IMR-90 (cell line): ENCODE measurements around the gene TLNRD1. TPM values are rescaled to one million over a fixed set of nuclear protein-coding genes. Genes with fewer than 3 reads are reported as not detected.

Experiments used
- ATAC-seq: fragments of 200-7000 bp; cut with Tn5 transposase; 2 replicates; pipeline ENCODE4 v1.9.1; 2020; ENCODE audit warnings: low read depth, mild to moderate bottlenecking, moderate library complexity
- BruUV-seq: library from RNA; stranded (reverse); fragments of 400-500 nt; replicated peaks from 2 replicates; lab custom pipeline; 2021; lab: Mats Ljungman, UMichigan
- CTCF ChIA-PET: fragments of 300-600 bp; formaldehyde crosslinking; extraction: SDS; loops from one replicate; lab custom pipeline; 2021; ENCODE audit warnings: antibody characterized with exemption; lab: Yijun Ruan, JAX
- POLR2A ChIA-PET: fragments of 300-600 bp; sonication (Branson Sonifier 250); formaldehyde crosslinking; loops from one replicate; lab custom pipeline; 2022; ENCODE audit warnings: antibody characterized with exemption; ENCODE audit not compliant: unreplicated experiment; lab: Charles Lee
- DNase-seq: peaks from one replicate; pipeline ENCODE4 v3.0.0; 2013
- H2AFZ ChIP-seq: replicated peaks from 2 replicates; pipeline ENCODE3; 2013; ENCODE audit warnings: low read length, mild to moderate bottlenecking; ENCODE audit not compliant: poor library complexity
- H2AK5ac ChIP-seq: 2 replicates; pipeline ENCODE4 v1.6.1; 2013; ENCODE audit warnings: low read depth, low read length, inconsistent platforms
- H2AK9ac ChIP-seq: replicated peaks from 2 replicates; pipeline ENCODE3; 2013; ENCODE audit warnings: mild to moderate bottlenecking, low read depth, low read length, moderate library complexity; ENCODE audit not compliant: poor library complexity
- H2BK120ac ChIP-seq: 2 replicates; pipeline ENCODE4 v1.6.1; 2013; ENCODE audit warnings: low read depth, low read length, inconsistent platforms
- H2BK15ac ChIP-seq: 3 replicates; pipeline ENCODE4 v1.6.1; 2013; ENCODE audit warnings: low read depth, low read length, inconsistent platforms
- H2BK20ac ChIP-seq: 2 replicates; pipeline ENCODE4 v1.6.1; 2013; ENCODE audit warnings: low read depth, mild to moderate bottlenecking, inconsistent platforms, low read length, moderate library complexity
- H2BK5ac ChIP-seq: 2 replicates; pipeline ENCODE4 v1.6.1; 2013; ENCODE audit warnings: mild to moderate bottlenecking, low read depth, low read length, inconsistent platforms; ENCODE audit not compliant: poor library complexity, severe bottlenecking
- H3K14ac ChIP-seq: replicated peaks from 2 replicates; pipeline ENCODE4 v1.6.1; 2013; ENCODE audit warnings: low read depth, low read length, inconsistent platforms
- H3K18ac ChIP-seq: 2 replicates; pipeline ENCODE4 v1.6.1; 2013; ENCODE audit warnings: low read depth, low read length, control low read depth
- H3K23ac ChIP-seq: 2 replicates; pipeline ENCODE4 v1.6.1; 2013; ENCODE audit warnings: low read depth, low read length, inconsistent platforms
- H3K27ac ChIP-seq: 2 replicates; pipeline ENCODE4 v1.5.1; 2013; ENCODE audit warnings: mild to moderate bottlenecking, control low read depth, low read length; ENCODE audit not compliant: insufficient read depth
- H3K27me3 ChIP-seq: 2 replicates; pipeline ENCODE4 v1.6.1; 2013; ENCODE audit warnings: low read length; ENCODE audit not compliant: control insufficient read depth, insufficient read depth
- H3K36me3 ChIP-seq: 2 replicates; pipeline ENCODE4 v1.6.1; 2013; ENCODE audit warnings: low read length, mixed read lengths; ENCODE audit not compliant: control insufficient read depth, insufficient read depth
- H3K4ac ChIP-seq: 2 replicates; pipeline ENCODE4 v1.6.1; 2013; ENCODE audit warnings: low read depth, low read length, inconsistent platforms
- H3K4me1 ChIP-seq: 2 replicates; pipeline ENCODE4 v1.6.1; 2013; ENCODE audit warnings: low read length, mixed read lengths; ENCODE audit not compliant: control insufficient read depth, insufficient read depth
- H3K4me2 ChIP-seq: 2 replicates; pipeline ENCODE4 v1.6.1; 2013; ENCODE audit warnings: low read depth, mild to moderate bottlenecking, control low read depth, low read length, moderate library complexity
- H3K4me3 ChIP-seq: 2 replicates; pipeline ENCODE4 v1.5.1; 2013; ENCODE audit warnings: low read depth, mild to moderate bottlenecking, control low read depth, low read length, moderate library complexity; ENCODE audit not compliant: insufficient read depth
- H3K56ac ChIP-seq: 2 replicates; pipeline ENCODE4 v1.6.1; 2013; ENCODE audit warnings: low read length, inconsistent platforms; ENCODE audit not compliant: insufficient read depth; ENCODE audit errors: extremely low read depth
- H3K79me1 ChIP-seq, 2 experiments: 2 replicates each; pipeline ENCODE4 v1.6.1; 2013; ENCODE audit warnings: low read length in 2 of 2, inconsistent platforms in 1 of 2, low read depth in 1 of 2
- H3K9ac ChIP-seq: 2 replicates; pipeline ENCODE4 v1.6.1; 2013; ENCODE audit warnings: low read depth, low read length, control low read depth
- H3K9me1 ChIP-seq: 2 replicates; pipeline ENCODE4 v1.6.1; 2013; ENCODE audit warnings: low read length, inconsistent platforms; ENCODE audit not compliant: insufficient read depth
- H3K9me3 ChIP-seq: 2 replicates; pipeline ENCODE4 v1.6.1; 2013; ENCODE audit warnings: low read length; ENCODE audit not compliant: control insufficient read depth, insufficient read depth
- H4K20me1 ChIP-seq: 2 replicates; pipeline ENCODE4 v1.6.1; 2013; ENCODE audit warnings: low read length, inconsistent platforms; ENCODE audit not compliant: insufficient read depth
- H4K5ac ChIP-seq: 2 replicates; pipeline ENCODE4 v1.6.1; 2013; ENCODE audit warnings: mild to moderate bottlenecking, low read depth, low read length, control low read depth
- H4K8ac ChIP-seq, 2 experiments: 2 replicates each; pipeline ENCODE4 v1.6.1; 2013; ENCODE audit warnings: low read depth in 2 of 2, low read length in 2 of 2, control low read depth in 1 of 2, inconsistent platforms in 1 of 2
- H4K91ac ChIP-seq: 2 replicates; pipeline ENCODE4 v1.6.1; 2013; ENCODE audit warnings: low read depth, low read length, inconsistent platforms; ENCODE audit not compliant: insufficient read depth
- FOS ChIP-seq: fragments of 150-350 bp; IDR thresholded peaks from 2 replicates; pipeline ENCODE4 v1.6.1; 2016; ENCODE audit warnings: low read depth, low read length
- MAFK ChIP-seq: IDR thresholded peaks from 2 replicates; pipeline ENCODE4 v1.6.1; 2012; ENCODE audit warnings: low read depth, low read length, improper control_type of control experiment
- NFE2L2 ChIP-seq: fragments of 150-350 bp; IDR thresholded peaks from 2 replicates; pipeline ENCODE4 v1.6.1; 2016; ENCODE audit warnings: low read depth, mild to moderate bottlenecking, low read length
- USF2 ChIP-seq: fragments of 150-350 bp; IDR thresholded peaks from 2 replicates; pipeline ENCODE4 v1.6.1; 2017; ENCODE audit warnings: mild to moderate bottlenecking, antibody characterized with exemption, low read length, low read depth
- WGBS, 2 experiments: methylation state at CpG; one replicate each; pipeline versions ENCODE4 v1.1.5 to v1.1.7; 2013; ENCODE audit warnings: missing lambda C conversion rate in 2 of 2; ENCODE audit not compliant: insufficient read length in 1 of 2; ENCODE audit errors: extremely low coverage in 2 of 2; 5-methylcytosine and 5-hydroxymethylcytosine counted together
- dilution Hi-C: fragments of 300-500 bp; cut with HindIII; formaldehyde crosslinking; loops from one replicate; pipeline ENCODE4 v1.14.3; 2018; ENCODE audit warnings: low sequenced_read_pairs; ENCODE audit not compliant: unreplicated experiment
- in situ Hi-C: fragments of 300-500 bp; cut with MboI; formaldehyde crosslinking; loops from 3 replicates; pipeline ENCODE4 v1.14.3; 2019; ENCODE audit warnings: low sequenced_read_pairs, inconsistent platforms, mixed read lengths
- intact Hi-C: fragments of 100-400 bp; cut with micrococcal nuclease; formaldehyde crosslinking; loops from 2 replicates; pipeline ENCODE4 v1.10.0; 2022
- polyA plus RNA-seq, 3 experiments: library from polyadenylated mRNA; depleted of rRNA; stranded (reverse); fragments of >200 nt; gene quantifications; 2 replicates each; pipeline ENCODE4 v1.2.3, GENCODE V29; 2012; ENCODE audit warnings: low replicate concordance in 1 of 3
- total RNA-seq: library from RNA; depleted of rRNA; stranded (reverse); fragments of >200 nt; gene quantifications from 2 replicates; pipeline ENCODE4 v1.2.3, GENCODE V29; 2012
- TF ChIP-seq, protein P1 (sequence below): conservative IDR thresholded peaks from 2 replicates; pipeline ENCODE4 v1.5.1; 2012; ENCODE audit warnings: mild to moderate bottlenecking, low read depth, low read length, improper control_type of control experiment

The TLNRD1 gene
- total and polyA plus RNA-seq, 2 of the 4 experiments (the other 2 are of a cell fraction) = 2.2 to 6.8 TPM

- Histone ChIP-seq H3K18ac (no peak overlapping the region), H3K36me3 (no peaks in the 10 kb centered on the region), H2BK5ac (no peak overlapping the region), H3K27me3 (no peaks in the 10 kb centered on the region), H3K4me2 (no peak overlapping the region), H2AK9ac (peak overlapping the region; percentile 33), H3K9me1 (0 out of 2 replicates have a peak, but pooled peaks cover 4% of the 10 kb centered on the region), H3K23ac (no peak overlapping the region), H3K27ac (no peak overlapping the region), H4K8ac (no peak overlapping the region), H3K4ac (no peak overlapping the region), H3K9me3 (peaks cover 5% of the 10 kb centered on the region), H2AK5ac (no peak overlapping the region), H4K91ac (no peak overlapping the region), H3K79me1 (peaks cover 4 to 5% of the 10 kb centered on the region in 2 experiments; a peak in 2 of 4 replicates), H3K56ac (peak overlapping the region; percentile 12; the same call in 1 of the 2 replicates), H4K20me1 (no peaks in the 10 kb centered on the region), H3K4me3 (no peak overlapping the region), H3K9ac (no peak overlapping the region), H2BK15ac (no peak overlapping the region), H2BK120ac (no peak overlapping the region), H4K5ac (no peak overlapping the region), H2AFZ (peak overlapping the region; percentile 60), H2BK20ac (no peak overlapping the region), H3K14ac (0 out of 2 replicates have a peak overlapping the region, but pooled peaks have one; percentile 23), H3K4me1 (peaks cover 4% of the 10 kb centered on the region)
- ChIA-PET CTCF (no interaction called here), POLR2A (no interaction called here)
- no CpG with 5 or more reads among the region's 3 CpGs for WGBS, 2 experiments
- dilution Hi-C loops (no loop called here), intact Hi-C loops (no loop called here), in situ Hi-C loops (no loop called here)
- ATAC-seq = 0 out of 2 replicates have a peak, but pooled peaks have one; percentile 17
- DNase-seq = peak; percentile 31
- BruUV-seq = no TSS peak
- TF ChIP-seq FOS (no peak), MAFK (peak; percentile 98), USF2 (no peak), NFE2L2 (peak; percentile 96)
- TF ChIP-seq, protein P1, sequence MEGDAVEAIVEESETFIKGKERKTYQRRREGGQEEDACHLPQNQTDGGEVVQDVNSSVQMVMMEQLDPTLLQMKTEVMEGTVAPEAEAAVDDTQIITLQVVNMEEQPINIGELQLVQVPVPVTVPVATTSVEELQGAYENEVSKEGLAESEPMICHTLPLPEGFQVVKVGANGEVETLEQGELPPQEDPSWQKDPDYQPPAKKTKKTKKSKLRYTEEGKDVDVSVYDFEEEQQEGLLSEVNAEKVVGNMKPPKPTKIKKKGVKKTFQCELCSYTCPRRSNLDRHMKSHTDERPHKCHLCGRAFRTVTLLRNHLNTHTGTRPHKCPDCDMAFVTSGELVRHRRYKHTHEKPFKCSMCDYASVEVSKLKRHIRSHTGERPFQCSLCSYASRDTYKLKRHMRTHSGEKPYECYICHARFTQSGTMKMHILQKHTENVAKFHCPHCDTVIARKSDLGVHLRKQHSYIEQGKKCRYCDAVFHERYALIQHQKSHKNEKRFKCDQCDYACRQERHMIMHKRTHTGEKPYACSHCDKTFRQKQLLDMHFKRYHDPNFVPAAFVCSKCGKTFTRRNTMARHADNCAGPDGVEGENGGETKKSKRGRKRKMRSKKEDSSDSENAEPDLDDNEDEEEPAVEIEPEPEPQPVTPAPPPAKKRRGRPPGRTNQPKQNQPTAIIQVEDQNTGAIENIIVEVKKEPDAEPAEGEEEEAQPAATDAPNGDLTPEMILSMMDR = no peak
These were observed 28.9 kb downstream of the TLNRD1 start for GRCh38 chr15:81029414-81030300.
